Fibroblast of mammary gland (primary cell): ENCODE data around the gene TES.
A peak's percentile ranks its signal among the peaks of the same experiment; 100 is the strongest.
"Not testable (repeated sequence)": the region's sequence is repeated elsewhere in the genome, so short reads cannot be mapped to it uniquely, and the experiment has no call there.

Experiments
- DNase-seq: peaks from one replicate; pipeline ENCODE4 v3.0.0-alpha.2; 2010; ENCODE audit warnings: low read depth
- H3K4me3 ChIP-seq: 2 replicates; pipeline ENCODE4 v1.5.1; 2011; ENCODE audit warnings: low read depth, mild to moderate bottlenecking, low read length, moderate library complexity; ENCODE audit not compliant: control insufficient read depth
- TF ChIP-seq, protein P1 (sequence below): conservative IDR thresholded peaks from 2 replicates; pipeline ENCODE4 v1.5.1; 2011; ENCODE audit warnings: low read depth, low read length, inconsistent platforms; ENCODE audit not compliant: control insufficient read depth, insufficient read depth

TES gene

GRCh38 chr7:116242178-116242577, 31.8 kb downstream of the TES start:
- TF ChIP-seq, protein P1, sequence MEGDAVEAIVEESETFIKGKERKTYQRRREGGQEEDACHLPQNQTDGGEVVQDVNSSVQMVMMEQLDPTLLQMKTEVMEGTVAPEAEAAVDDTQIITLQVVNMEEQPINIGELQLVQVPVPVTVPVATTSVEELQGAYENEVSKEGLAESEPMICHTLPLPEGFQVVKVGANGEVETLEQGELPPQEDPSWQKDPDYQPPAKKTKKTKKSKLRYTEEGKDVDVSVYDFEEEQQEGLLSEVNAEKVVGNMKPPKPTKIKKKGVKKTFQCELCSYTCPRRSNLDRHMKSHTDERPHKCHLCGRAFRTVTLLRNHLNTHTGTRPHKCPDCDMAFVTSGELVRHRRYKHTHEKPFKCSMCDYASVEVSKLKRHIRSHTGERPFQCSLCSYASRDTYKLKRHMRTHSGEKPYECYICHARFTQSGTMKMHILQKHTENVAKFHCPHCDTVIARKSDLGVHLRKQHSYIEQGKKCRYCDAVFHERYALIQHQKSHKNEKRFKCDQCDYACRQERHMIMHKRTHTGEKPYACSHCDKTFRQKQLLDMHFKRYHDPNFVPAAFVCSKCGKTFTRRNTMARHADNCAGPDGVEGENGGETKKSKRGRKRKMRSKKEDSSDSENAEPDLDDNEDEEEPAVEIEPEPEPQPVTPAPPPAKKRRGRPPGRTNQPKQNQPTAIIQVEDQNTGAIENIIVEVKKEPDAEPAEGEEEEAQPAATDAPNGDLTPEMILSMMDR = peak; percentile 36
- peak; percentile 42 for DNase-seq
- H3K4me3 ChIP-seq = no peak overlapping the region

GRCh38 chr7:116242759-116243158, 32.4 kb downstream of the TES start:
- peak; percentile 20 for DNase-seq
- TF ChIP-seq, protein P1 = no peak
- H3K4me3 ChIP-seq = no peak overlapping the region

DNA sequence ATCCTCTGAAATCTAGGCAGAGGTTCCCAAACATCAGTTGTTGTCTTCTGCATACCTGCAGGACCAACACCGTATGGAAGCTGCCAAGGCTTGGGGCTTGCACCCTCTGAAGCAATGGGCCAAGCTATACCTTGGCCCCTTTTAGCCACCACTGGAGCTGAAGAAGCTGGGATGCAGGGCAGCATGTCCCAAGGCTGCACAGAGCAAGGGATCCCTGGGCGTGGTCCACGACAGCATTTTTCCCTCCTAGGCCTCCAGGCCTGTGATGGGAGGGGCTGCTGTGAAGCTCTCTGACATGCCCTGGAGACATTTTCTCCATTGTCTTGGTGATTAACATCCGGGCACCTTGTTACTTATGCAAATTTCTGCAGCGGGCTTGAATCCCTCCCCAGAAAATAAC, 34.5 kb downstream of the TES start:
- DNase-seq = not testable (repeated sequence)

GRCh38 chr7:116246357-116246756, 36.0 kb downstream of the TES start:
- TF ChIP-seq, protein P1 = no peak
- no peak overlapping the region for H3K4me3 ChIP-seq
- DNase-seq = no peak

More for the DNA sequence above, 34.5 kb downstream of the TES start:
- not testable (repeated sequence) for H3K4me3 ChIP-seq

DNA sequence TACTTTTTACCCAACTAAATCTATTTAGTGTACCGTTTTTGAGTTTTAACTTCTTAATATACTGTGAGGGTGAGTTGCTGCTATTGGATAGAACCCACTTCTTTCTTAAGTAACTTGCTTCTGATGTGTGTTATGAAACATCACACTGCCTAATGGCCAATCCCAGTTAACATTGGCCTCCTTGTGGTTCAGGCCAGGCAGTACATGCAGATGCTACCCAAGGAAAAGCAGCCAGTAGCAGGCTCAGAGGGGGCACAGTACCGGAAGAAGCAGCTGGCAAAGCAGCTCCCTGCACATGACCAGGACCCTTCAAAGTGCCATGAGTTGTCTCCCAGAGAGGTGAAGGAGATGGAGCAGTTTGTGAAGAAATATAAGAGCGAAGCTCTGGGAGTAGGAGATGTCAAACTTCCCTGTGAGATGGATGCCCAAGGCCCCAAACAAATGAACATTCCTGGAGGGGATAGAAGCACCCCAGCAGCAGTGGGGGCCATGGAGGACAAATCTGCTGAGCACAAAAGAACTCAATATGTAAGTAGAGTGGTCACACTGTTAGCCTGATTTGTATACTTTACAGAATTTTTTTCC, 39.7 kb downstream of the TES start:
- TF ChIP-seq, protein P1 = peak; percentile 68
- H3K4me3 ChIP-seq = no peak overlapping the region
- DNase-seq = peak; percentile 76

- TF ChIP-seq, protein P1 = no peak
- no peak overlapping the region for H3K4me3 ChIP-seq
- no peak for DNase-seq
These were observed 41.3 kb downstream of the TES start for GRCh38 chr7:116251675-116252074.

DNA sequence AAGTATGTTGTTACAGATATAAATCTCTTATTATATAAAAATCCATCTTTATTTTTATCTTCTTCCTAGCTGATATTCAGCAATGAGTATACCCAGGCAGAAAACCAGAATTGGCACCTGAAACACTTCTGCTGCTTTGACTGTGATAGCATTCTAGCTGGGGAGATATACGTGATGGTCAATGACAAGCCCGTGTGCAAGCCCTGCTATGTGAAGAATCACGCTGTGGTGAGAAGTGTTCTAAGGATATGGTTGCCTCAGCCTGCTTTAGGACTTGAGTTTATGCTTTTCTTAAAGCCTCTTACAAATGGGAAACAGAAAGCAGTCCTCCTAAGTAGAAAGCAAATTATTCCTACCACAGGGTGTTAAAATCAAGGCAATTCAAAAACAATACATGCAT, 41.9 kb downstream of the TES start:
- TF ChIP-seq, protein P1 = no peak
- no peak overlapping the region for H3K4me3 ChIP-seq
- no peak for DNase-seq
